NCI-H146 (cell line): ENCODE measurements around the gene LMX1B.
"Not testable (repeated sequence)": the region's sequence is repeated elsewhere in the genome, so short reads cannot be mapped to it uniquely, and the experiment has no call there.

ENCODE experiments used
- DNase-seq: peaks from one replicate; lab custom pipeline; 2025; lab: John Stamatoyannopoulos, UW

The LMX1B gene

GRCh38 chr9:126613651-126614050 lies at the start of gene LMX1B:
Gene LMX1B (plus strand): TSS chr9:126613928. CDS start chr9:126614450, 522 bp downstream.
- DNase-seq, result no peak

GRCh38 chr9:126564128-126564527 lies 49.6 kb upstream of the LMX1B start:
- no peak for DNase-seq

GRCh38 chr9:126564716-126565115 lies 49.0 kb upstream of the LMX1B start:
- no peak for DNase-seq

- no peak for DNase-seq
Measured at GRCh38 chr9:126565336-126566128, 48.2 kb upstream of the LMX1B start.

GRCh38 chr9:126569036-126569435 lies 44.7 kb upstream of the LMX1B start:
- no peak for DNase-seq

- no peak for DNase-seq
Measured at GRCh38 chr9:126578029-126578428, 35.7 kb upstream of the LMX1B start.

GRCh38 chr9:126580319-126580718 lies 33.4 kb upstream of the LMX1B start:
- DNase-seq, result not testable (repeated sequence)

- DNase-seq, result no peak
Measured at GRCh38 chr9:126581893-126582292, 31.8 kb upstream of the LMX1B start.

GRCh38 chr9:126582427-126582826 lies 31.3 kb upstream of the LMX1B start:
- DNase-seq, result no peak

GRCh38 chr9:126583144-126583760 lies 30.5 kb upstream of the LMX1B start:
- no peak for DNase-seq

GRCh38 chr9:126584611-126585010 lies 29.1 kb upstream of the LMX1B start:
- DNase-seq, result no peak

- DNase-seq, result no peak
Measured at GRCh38 chr9:126586236-126586635, 27.5 kb upstream of the LMX1B start.

- DNase-seq, result no peak
Measured at GRCh38 chr9:126587187-126588185, 26.2 kb upstream of the LMX1B start.

GRCh38 chr9:126588491-126589168 lies 25.1 kb upstream of the LMX1B start:
- DNase-seq, result no peak

- no peak for DNase-seq
Measured at GRCh38 chr9:126589349-126589748, 24.4 kb upstream of the LMX1B start.

GRCh38 chr9:126591083-126591482 lies 22.6 kb upstream of the LMX1B start:
- DNase-seq, result no peak

GRCh38 chr9:126591922-126592321 lies 21.8 kb upstream of the LMX1B start:
- DNase-seq, result no peak

- no peak for DNase-seq
Measured at GRCh38 chr9:126592461-126592860, 21.3 kb upstream of the LMX1B start.

- no peak for DNase-seq
Measured at GRCh38 chr9:126595982-126596381, 17.7 kb upstream of the LMX1B start.

- DNase-seq, result no peak
Measured at GRCh38 chr9:126599047-126599650, 14.6 kb upstream of the LMX1B start.
